Ovary (tissue), 3 donors: Measurements from ENCODE around the gene SUGCT.

Source experiments
- CTCF ChIP-seq, 3 donors: fragments of 450-650 bp in 2 of 3; fragments of 200-600 bp in 1 of 3; IDR thresholded peaks; one replicate each; pipeline versions ENCODE4 v1.5.1 to v1.8.0; 2016 to 2022; ENCODE audit warnings: antibody characterized with exemption in 3 of 3, mild to moderate bottlenecking in 1 of 3
- POLR2A ChIP-seq: fragments of 450-650 bp; IDR thresholded peaks from one replicate; pipeline ENCODE4 v1.6.1; 2017; ENCODE audit warnings: antibody characterized with exemption, mild to moderate bottlenecking, moderate library complexity
- donor health status: DM: no; HTN: no; CAD: no.

- TF ChIP-seq CTCF (IDR thresholded peaks at IDR 0.05) (no peak), POLR2A (no peak)
Measured at GRCh38 chr7:40566879-40567278, 432.1 kb downstream of the SUGCT start.
